ENCODE data around the gene PDIA6. TPM values are rescaled to one million over a fixed set of nuclear protein-coding genes. Genes with fewer than 3 reads are reported as not detected.

Gene PDIA6
- total and polyA plus RNA-seq, 2 of the 4 experiments (the other 2 are of a cell fraction): 204 to 349 TPM

- H3K36me3 ChIP-seq (ENCODE audit: control insufficient read depth, insufficient read depth, low read length): no peaks in the 10 kb centered on the region
- no peak overlapping the region for H3K56ac ChIP-seq (ENCODE audit: extremely low read depth, insufficient read depth, low read length)
- H4K8ac ChIP-seq (ENCODE audit: low read depth in 2 of 2, low read length in 2 of 2): no peak overlapping the region
- H2BK5ac ChIP-seq (ENCODE audit: low read depth, low read length, poor library complexity, severe bottlenecking): no peak overlapping the region
- ChIA-PET POLR2A (ENCODE audit: unreplicated experiment) (no interaction called here), CTCF (no interaction called here)
- H3K27ac ChIP-seq (ENCODE audit: insufficient read depth, low read length): no peak overlapping the region
- H2AFZ ChIP-seq (replicated peaks; ENCODE audit: low read length, poor library complexity): no peak overlapping the region
- peaks cover 27% of the 10 kb centered on the region for H3K27me3 ChIP-seq (ENCODE audit: control insufficient read depth, insufficient read depth, low read length)
- no peaks in the 10 kb centered on the region for H4K20me1 ChIP-seq (ENCODE audit: insufficient read depth, low read length)
- H3K79me1 ChIP-seq (ENCODE audit: low read depth in 1 of 2, low read length in 2 of 2): no peaks in the 10 kb centered on the region
- H3K9me3 ChIP-seq (ENCODE audit: control insufficient read depth, insufficient read depth, low read length): no peaks in the 10 kb centered on the region
- in situ Hi-C loops (cut with MboI; ENCODE audit: low sequenced_read_pairs) (no loop called here), intact Hi-C loops (cut with micrococcal nuclease) (no loop called here), dilution Hi-C loops (cut with HindIII; ENCODE audit: low sequenced_read_pairs, unreplicated experiment) (no loop called here)
- no peaks in the 10 kb centered on the region for H3K9me1 ChIP-seq (ENCODE audit: insufficient read depth, low read length)
- no TSS peak for BruUV-seq (replicated peaks)
- no peak overlapping the region for H4K91ac ChIP-seq (ENCODE audit: insufficient read depth, low read depth, low read length)
- no peak overlapping the region for H3K23ac ChIP-seq (ENCODE audit: low read depth, low read length)
- H3K4me2 ChIP-seq (ENCODE audit: low read depth, low read length): no peak overlapping the region
- H3K4me3 ChIP-seq (ENCODE audit: insufficient read depth, low read depth, low read length): no peak overlapping the region
- ATAC-seq (ENCODE audit: low read depth): peak; percentile 48
- no peak overlapping the region for H3K18ac ChIP-seq (ENCODE audit: low read depth, low read length)
- no peak for TF ChIP-seq CHD1 (IDR thresholded peaks at IDR 0.05; ENCODE audit: low read depth, low read length)
- no peak for TF ChIP-seq RAD21 (IDR thresholded peaks at IDR 0.05; ENCODE audit: low read length)
- TF ChIP-seq, protein P1, sequence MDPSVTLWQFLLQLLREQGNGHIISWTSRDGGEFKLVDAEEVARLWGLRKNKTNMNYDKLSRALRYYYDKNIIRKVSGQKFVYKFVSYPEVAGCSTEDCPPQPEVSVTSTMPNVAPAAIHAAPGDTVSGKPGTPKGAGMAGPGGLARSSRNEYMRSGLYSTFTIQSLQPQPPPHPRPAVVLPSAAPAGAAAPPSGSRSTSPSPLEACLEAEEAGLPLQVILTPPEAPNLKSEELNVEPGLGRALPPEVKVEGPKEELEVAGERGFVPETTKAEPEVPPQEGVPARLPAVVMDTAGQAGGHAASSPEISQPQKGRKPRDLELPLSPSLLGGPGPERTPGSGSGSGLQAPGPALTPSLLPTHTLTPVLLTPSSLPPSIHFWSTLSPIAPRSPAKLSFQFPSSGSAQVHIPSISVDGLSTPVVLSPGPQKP (IDR thresholded peaks at IDR 0.05; ENCODE audit: borderline replicate concordance, low read depth, low read length): no peak
- TF ChIP-seq RCOR1 (IDR thresholded peaks at IDR 0.05; ENCODE audit: insufficient replicate concordance, low read length): no peak
- TF ChIP-seq CEBPB (IDR thresholded peaks at IDR 0.05; ENCODE audit: low read depth, low read length): no peak
- TF ChIP-seq SMC3 (IDR thresholded peaks at IDR 0.05; ENCODE audit: low read depth, low read length): no peak
- H3K14ac ChIP-seq (replicated peaks; ENCODE audit: low read depth, low read length): no peak overlapping the region
- H3K4me1 ChIP-seq (ENCODE audit: control insufficient read depth, insufficient read depth, low read length): 0 out of 2 replicates have a peak, but pooled peaks cover 2% of the 10 kb centered on the region
- no peak overlapping the region for H3K4ac ChIP-seq (ENCODE audit: low read depth, low read length)
- no peak overlapping the region for H2AK5ac ChIP-seq (ENCODE audit: low read depth, low read length)
- no peak overlapping the region for H2BK120ac ChIP-seq (ENCODE audit: low read depth, low read length)
- no peak overlapping the region for H4K5ac ChIP-seq (ENCODE audit: low read depth, low read length)
- no peak for DNase-seq
- no peak overlapping the region for H3K9ac ChIP-seq (ENCODE audit: low read depth, low read length)
- WGBS, 2 experiments (ENCODE audit: extremely low coverage in 2 of 2, insufficient read length in 1 of 2): no CpG with 5 or more reads among the region's 6 CpGs
- no peak overlapping the region for H2AK9ac ChIP-seq (replicated peaks; ENCODE audit: low read depth, low read length, poor library complexity)
- H2BK20ac ChIP-seq (ENCODE audit: low read depth, low read length): no peak overlapping the region
- no peak overlapping the region for H2BK15ac ChIP-seq (ENCODE audit: low read depth, low read length)
Observed at GRCh38 chr2:10859278-10859677, 46.7 kb upstream of the PDIA6 start.
